ENCODE results near the gene B2M.
"Not testable (repeated sequence)": the region's sequence is repeated elsewhere in the genome, so short reads cannot be mapped to it uniquely, and the experiment has no call there.

DNA sequence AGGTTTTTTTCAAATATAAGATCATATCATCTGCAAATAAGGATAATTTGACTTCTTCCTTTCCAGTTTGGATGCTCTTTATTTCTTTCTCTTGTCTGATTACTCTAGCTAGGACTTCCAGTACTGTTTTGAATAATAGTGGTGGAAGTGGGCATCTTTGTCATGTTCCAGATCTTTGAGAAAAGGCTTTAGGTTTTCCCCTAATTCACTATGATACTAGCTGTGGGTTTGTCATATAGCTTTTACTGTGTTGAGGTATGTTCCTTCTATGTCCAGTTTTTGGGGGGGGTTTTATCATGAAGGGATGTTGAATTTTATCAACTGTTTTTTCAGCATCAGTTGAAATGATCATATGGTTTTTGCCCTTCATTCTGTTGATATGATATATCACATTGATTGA lies 10.6 kb upstream of the B2M start:
- TF ChIP-seq ZKSCAN5 (CRISPR knock-in tag; IDR thresholded peaks at IDR 0.05); USF2 (IDR thresholded peaks at IDR 0.05; ENCODE audit: low read depth, low read length); USF2 (CRISPR knock-in tag; IDR thresholded peaks at IDR 0.05; ENCODE audit: borderline replicate concordance); ZNF781 (CRISPR knock-in tag; IDR thresholded peaks at IDR 0.05; ENCODE audit: borderline replicate concordance, not compliant biosample characterization); SIN3A (IDR thresholded peaks at IDR 0.05; ENCODE audit: borderline replicate concordance, low read depth, low read length); PBX2 (CRISPR knock-in tag; IDR thresholded peaks at IDR 0.05): not testable (repeated sequence)
- TF ChIP-seq, protein P1, sequence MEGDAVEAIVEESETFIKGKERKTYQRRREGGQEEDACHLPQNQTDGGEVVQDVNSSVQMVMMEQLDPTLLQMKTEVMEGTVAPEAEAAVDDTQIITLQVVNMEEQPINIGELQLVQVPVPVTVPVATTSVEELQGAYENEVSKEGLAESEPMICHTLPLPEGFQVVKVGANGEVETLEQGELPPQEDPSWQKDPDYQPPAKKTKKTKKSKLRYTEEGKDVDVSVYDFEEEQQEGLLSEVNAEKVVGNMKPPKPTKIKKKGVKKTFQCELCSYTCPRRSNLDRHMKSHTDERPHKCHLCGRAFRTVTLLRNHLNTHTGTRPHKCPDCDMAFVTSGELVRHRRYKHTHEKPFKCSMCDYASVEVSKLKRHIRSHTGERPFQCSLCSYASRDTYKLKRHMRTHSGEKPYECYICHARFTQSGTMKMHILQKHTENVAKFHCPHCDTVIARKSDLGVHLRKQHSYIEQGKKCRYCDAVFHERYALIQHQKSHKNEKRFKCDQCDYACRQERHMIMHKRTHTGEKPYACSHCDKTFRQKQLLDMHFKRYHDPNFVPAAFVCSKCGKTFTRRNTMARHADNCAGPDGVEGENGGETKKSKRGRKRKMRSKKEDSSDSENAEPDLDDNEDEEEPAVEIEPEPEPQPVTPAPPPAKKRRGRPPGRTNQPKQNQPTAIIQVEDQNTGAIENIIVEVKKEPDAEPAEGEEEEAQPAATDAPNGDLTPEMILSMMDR (CRISPR knock-in tag; IDR thresholded peaks at IDR 0.05) = not testable (repeated sequence)
